ENCODE measurements around the gene PSIP1. TPM values are rescaled to one million over a fixed set of nuclear protein-coding genes. Genes with fewer than 3 reads are reported as not detected.

PSIP1 gene
- total and polyA plus RNA-seq, 9 donors, result 42.0 to 116 (median 81.3) TPM

DNA sequence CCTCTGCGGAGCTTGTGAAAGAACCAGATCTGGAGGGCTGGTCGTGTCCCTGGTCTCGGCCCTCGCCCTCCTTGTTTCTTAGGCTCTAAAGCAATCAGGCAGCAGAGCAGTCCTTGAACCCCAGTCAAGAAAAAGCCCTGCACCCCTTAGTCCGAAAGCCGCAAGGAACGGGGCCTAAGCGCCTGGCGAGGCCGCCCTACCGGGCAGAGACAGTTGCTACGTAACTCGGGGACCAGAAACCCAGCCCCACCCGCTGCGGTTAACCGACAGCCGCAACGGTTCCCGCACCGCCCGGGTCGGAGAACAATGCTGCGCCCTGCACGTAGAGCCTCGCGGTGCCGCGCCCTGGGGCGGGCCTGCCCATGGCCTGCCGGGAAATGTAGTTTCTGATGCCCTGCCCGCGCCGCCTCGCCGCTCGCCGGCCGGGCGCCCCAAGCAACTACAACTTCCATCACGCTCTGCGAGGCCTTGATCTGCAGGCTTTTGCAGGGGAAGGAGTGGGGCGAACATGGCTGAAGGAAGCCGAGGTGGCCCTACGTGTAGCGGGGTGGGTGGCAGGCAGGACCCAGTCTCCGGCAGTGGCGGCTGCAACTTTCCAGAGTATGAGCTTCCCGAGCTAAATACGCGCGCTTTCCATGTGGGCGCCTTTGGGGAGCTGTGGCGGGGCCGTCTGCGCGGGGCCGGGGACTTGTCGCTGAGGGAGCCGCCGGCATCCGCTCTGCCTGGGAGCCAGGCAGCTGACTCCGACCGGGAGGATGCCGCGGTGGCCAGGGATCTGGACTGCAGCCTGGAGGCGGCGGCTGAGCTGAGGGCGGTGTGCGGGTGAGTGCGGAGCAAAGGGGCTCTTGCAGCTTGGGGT is 88.2 kb downstream of the PSIP1 start, which contains the start of gene SNAPC3:
TSS of gene SNAPC3 (plus strand) at position 505 of the 859 bp plus-strand sequence. CDS start at position 509, 4 bp downstream.
- under 1% methylated on average over 60 of the region's 70 CpGs for WGBS (ENCODE audit: insufficient coverage)
- Histone ChIP-seq H3K27ac (ENCODE audit: low read length) (peak within 1 kb of the TSS; percentile 98), H3K4me1 (ENCODE audit: control insufficient read depth, insufficient read depth, low read length) (peaks cover 9% of the 10 kb centered on the region), H3K4me3 (ENCODE audit: low read length) (peak within 1 kb of the TSS; percentile 98), H3K36me3 (ENCODE audit: control insufficient read depth, insufficient read depth, low read length) (peaks cover 18% of the 10 kb centered on the region), H3K27me3 (ENCODE audit: control insufficient read depth, insufficient read depth, low read length) (no peaks in the 10 kb centered on the region), H3K9me3 (replicated peaks; ENCODE audit: control insufficient read depth, low read depth, low read length) (no peaks in the 10 kb centered on the region)
- DNase-seq, result peak; percentile 98

DNA sequence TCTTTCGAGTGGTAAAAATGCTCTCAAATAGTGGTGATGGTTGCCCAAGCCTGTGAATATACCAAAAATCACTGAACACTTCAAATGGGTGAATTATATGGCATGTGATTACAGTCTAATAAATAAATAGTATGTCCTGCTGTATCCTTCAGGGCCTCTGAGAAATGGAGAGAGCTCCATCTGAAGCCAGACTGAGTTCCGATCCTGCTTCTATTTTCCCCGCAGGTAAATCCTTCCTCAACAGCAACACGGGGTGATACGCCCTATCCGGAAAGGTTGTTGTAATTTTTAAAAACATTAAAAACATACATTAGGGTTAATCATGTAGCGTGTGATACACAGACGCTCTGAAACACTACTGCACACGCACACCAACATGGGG is 88.8 kb downstream of the PSIP1 start:
- WGBS (ENCODE audit: insufficient coverage), result 14% methylated on average over 3 of the region's 9 CpGs
- DNase-seq, result no peak
- Histone ChIP-seq H3K27me3 (ENCODE audit: control insufficient read depth, insufficient read depth, low read length) (no peaks in the 10 kb centered on the region), H3K4me3 (ENCODE audit: low read length) (peak overlapping the region; percentile 98), H3K36me3 (ENCODE audit: control insufficient read depth, insufficient read depth, low read length) (peaks cover 18% of the 10 kb centered on the region), H3K4me1 (ENCODE audit: control insufficient read depth, insufficient read depth, low read length) (peaks cover 9% of the 10 kb centered on the region), H3K27ac (ENCODE audit: low read length) (peak overlapping the region; percentile 98), H3K9me3 (replicated peaks; ENCODE audit: control insufficient read depth, low read depth, low read length) (no peaks in the 10 kb centered on the region)

DNA sequence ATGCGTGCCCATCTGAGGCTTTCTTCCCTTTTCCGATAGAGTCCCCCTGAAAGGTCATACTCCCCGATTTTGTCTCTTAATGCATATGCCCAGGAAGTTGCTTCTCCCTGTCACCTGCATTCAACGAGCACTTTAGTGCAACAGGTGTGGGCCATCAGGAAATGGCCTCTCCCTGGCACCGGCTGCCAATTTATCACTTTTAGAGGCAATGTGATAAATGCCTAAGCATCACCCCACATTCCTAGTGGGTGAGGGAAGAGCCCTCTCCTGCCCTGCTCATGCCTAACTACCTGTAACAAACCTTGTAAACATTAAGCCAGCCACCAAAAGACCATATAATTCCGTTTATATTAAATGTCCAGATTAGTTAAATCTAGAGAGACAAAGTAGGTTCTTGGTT is 89.2 kb downstream of the PSIP1 start:
- H3K9me3 ChIP-seq (replicated peaks; ENCODE audit: control insufficient read depth, low read depth, low read length), result no peaks in the 10 kb centered on the region
- peaks cover 9% of the 10 kb centered on the region for H3K4me1 ChIP-seq (ENCODE audit: control insufficient read depth, insufficient read depth, low read length)
- DNase-seq, result no peak
- peaks cover 18% of the 10 kb centered on the region for H3K36me3 ChIP-seq (ENCODE audit: control insufficient read depth, insufficient read depth, low read length)
- no peak overlapping the region for H3K4me3 ChIP-seq (ENCODE audit: low read length)
- 88% methylated on average over 3 of the region's 6 CpGs for WGBS (ENCODE audit: insufficient coverage)
- H3K27me3 ChIP-seq (ENCODE audit: control insufficient read depth, insufficient read depth, low read length), result no peaks in the 10 kb centered on the region
- peak overlapping the region; percentile 98 for H3K27ac ChIP-seq (ENCODE audit: low read length)

DNA sequence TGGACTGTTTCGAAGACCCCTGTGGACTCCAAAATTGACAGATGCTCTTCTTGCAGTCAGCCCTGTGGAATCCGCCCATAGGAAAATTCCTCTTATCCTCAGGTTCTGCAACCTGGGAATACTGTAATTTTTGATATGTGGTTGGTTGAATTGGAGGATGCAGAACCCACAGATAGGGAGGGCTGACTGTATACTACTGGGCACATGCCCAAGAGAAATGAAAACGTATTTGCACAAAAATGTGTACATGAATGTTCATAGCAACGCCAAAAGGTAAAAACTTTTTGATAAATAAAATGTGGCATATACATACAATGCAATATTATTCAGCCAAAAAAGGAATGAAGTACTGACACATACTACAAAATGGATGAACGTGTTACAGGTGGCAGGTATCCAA is 90.0 kb downstream of the PSIP1 start:
- Histone ChIP-seq H3K27ac (ENCODE audit: low read length) (no peak overlapping the region), H3K27me3 (ENCODE audit: control insufficient read depth, insufficient read depth, low read length) (no peaks in the 10 kb centered on the region), H3K4me3 (ENCODE audit: low read length) (no peak overlapping the region), H3K4me1 (ENCODE audit: control insufficient read depth, insufficient read depth, low read length) (peaks cover 9% of the 10 kb centered on the region), H3K36me3 (ENCODE audit: control insufficient read depth, insufficient read depth, low read length) (peaks cover 13% of the 10 kb centered on the region), H3K9me3 (replicated peaks; ENCODE audit: control insufficient read depth, low read depth, low read length) (no peaks in the 10 kb centered on the region)
- DNase-seq, result no peak
- WGBS (ENCODE audit: insufficient coverage), result 57% methylated on average over 1 of the region's 5 CpGs

DNA sequence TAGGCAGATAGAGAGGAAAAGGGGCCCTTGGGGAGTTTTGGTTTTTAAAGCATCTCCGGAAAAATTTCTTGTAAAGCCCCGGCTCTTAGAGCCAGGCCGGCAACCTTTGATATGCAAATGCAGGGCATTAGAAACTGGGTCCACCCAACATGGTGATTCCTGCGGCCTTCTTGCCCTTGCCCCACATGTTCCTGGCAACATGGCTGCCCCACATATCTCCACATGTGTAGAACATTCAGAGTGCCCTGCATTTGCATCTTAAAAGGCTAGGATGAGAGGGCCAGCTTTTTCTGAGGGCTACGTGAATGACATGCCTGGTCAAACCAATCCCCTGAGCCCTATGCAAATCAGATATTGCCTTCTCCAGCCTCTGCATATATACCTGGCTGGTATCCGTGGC is 93.1 kb downstream of the PSIP1 start:
- no peaks in the 10 kb centered on the region for H3K27me3 ChIP-seq (ENCODE audit: control insufficient read depth, insufficient read depth, low read length)
- H3K36me3 ChIP-seq (ENCODE audit: control insufficient read depth, insufficient read depth, low read length), result no peaks in the 10 kb centered on the region
- no peak for DNase-seq
- peaks cover 9% of the 10 kb centered on the region for H3K4me1 ChIP-seq (ENCODE audit: control insufficient read depth, insufficient read depth, low read length)
- H3K27ac ChIP-seq (ENCODE audit: low read length), result no peak overlapping the region
- no peak overlapping the region for H3K4me3 ChIP-seq (ENCODE audit: low read length)
- 69% methylated on average over 6 of the region's 6 CpGs for WGBS (ENCODE audit: insufficient coverage)
- no peaks in the 10 kb centered on the region for H3K9me3 ChIP-seq (replicated peaks; ENCODE audit: control insufficient read depth, low read depth, low read length)

DNA sequence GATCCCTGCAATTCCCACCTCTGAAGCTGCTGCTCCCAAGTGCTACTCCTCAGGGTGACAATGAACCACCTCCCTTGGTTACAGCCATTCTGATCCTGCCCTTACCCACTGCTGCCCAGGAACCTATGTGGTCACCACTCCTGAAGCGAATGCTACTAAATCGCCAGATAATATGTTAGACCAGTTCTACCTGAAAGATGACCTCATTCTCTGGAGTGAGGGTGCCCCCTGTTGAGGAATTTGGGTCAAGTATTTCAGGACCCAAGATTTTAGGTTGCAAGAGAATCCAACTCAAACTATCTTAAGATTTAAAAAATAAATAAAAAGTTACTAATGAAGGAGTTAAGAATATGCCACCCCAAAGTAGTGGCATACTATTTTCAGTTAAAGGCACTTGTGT is 93.9 kb downstream of the PSIP1 start:
- no CpG with 5 or more reads among the region's 2 CpGs for WGBS (ENCODE audit: insufficient coverage)
- H3K27me3 ChIP-seq (ENCODE audit: control insufficient read depth, insufficient read depth, low read length), result no peaks in the 10 kb centered on the region
- peak; percentile 33 for DNase-seq

More for the DNA sequence above, 93.9 kb downstream of the PSIP1 start:
- Histone ChIP-seq H3K27ac (ENCODE audit: low read length) (no peak overlapping the region), H3K4me1 (ENCODE audit: control insufficient read depth, insufficient read depth, low read length) (peaks cover 4% of the 10 kb centered on the region), H3K9me3 (replicated peaks; ENCODE audit: control insufficient read depth, low read depth, low read length) (no peaks in the 10 kb centered on the region), H3K4me3 (ENCODE audit: low read length) (no peak overlapping the region), H3K36me3 (ENCODE audit: control insufficient read depth, insufficient read depth, low read length) (no peaks in the 10 kb centered on the region)

Other genes starting within 250 kb of the PSIP1 start
- gene TTC39B, start 203.8 kb downstream of the PSIP1 start, total RNA-seq, result 4.3 TPM
- gene TTC39B, start 203.8 kb downstream of the PSIP1 start, polyA plus RNA-seq (ENCODE audit: insufficient read depth in 1 of 8, insufficient read length in 8 of 8, low replicate concordance in 1 of 8), result 1 to 10 TPM; 1.4 to 2.6 (median 2.1) TPM
- 27.6 TPM for gene SNAPC3, start 88.1 kb downstream of the PSIP1 start, total RNA-seq
- 10 to 100 TPM; 22.0 to 29.0 (median 25.2) TPM for gene SNAPC3, start 88.1 kb downstream of the PSIP1 start, polyA plus RNA-seq (ENCODE audit: insufficient read depth in 1 of 8, insufficient read length in 8 of 8, low replicate concordance in 1 of 8)
- 3.5 TPM for gene CCDC171, start 42.1 kb upstream of the PSIP1 start, total RNA-seq
- 1 to 10 TPM; 1.5 to 4.0 (median 2.1) TPM for gene CCDC171, start 42.1 kb upstream of the PSIP1 start, polyA plus RNA-seq (ENCODE audit: insufficient read depth in 1 of 8, insufficient read length in 8 of 8, low replicate concordance in 1 of 8)

Data from muscle of leg (tissue), 11 donors.